Mucosa of descending colon (tissue), 3 donors: Measurements from ENCODE around the gene C17orf113. TPM values are rescaled to one million over a fixed set of nuclear protein-coding genes. Genes with fewer than 3 reads are reported as not detected.

Source experiments
- ATAC-seq: fragments of 200-7000 bp; cut with Tn5 transposase; one replicate; pipeline ENCODE4 v1.9.1; 2020; ENCODE audit warnings: mild to moderate bottlenecking, moderate library complexity
- DNase-seq, 3 donors: peaks; one replicate each; pipeline ENCODE4 v3.0.0-alpha.2; 2020
- H3K36me3 ChIP-seq: fragments of 200-600 bp; one replicate; pipeline ENCODE4 v1.8.0; 2021; ENCODE audit warnings: low read depth, mild to moderate bottlenecking
- H3K4me1 ChIP-seq: fragments of 200-600 bp; one replicate; pipeline ENCODE4 v1.8.0; 2021; ENCODE audit warnings: low read depth, mild to moderate bottlenecking
- H3K4me3 ChIP-seq: fragments of 200-600 bp; one replicate; pipeline ENCODE4 v1.8.0; 2021; ENCODE audit warnings: mild to moderate bottlenecking
- H3K9me3 ChIP-seq: fragments of 200-600 bp; one replicate; pipeline ENCODE4 v1.8.0; 2021; ENCODE audit warnings: mild to moderate bottlenecking
- intact Hi-C, 2 donors: fragments of 100-400 bp; cut with DNase I in 1 of 2; cut with micrococcal nuclease in 1 of 2; formaldehyde crosslinking; loops; one replicate each; pipeline versions ENCODE4 v1.11.0 to v1.11.1; 2022; cut with DNase I, micrococcal nuclease
- total RNA-seq, 3 donors: library from RNA; stranded (reverse); fragmentation: NEBNext Ultra II Directional in 2 of 3; extraction: Animal tissue kit (Norgen Biotek cat#: 25700) in 2 of 3; gene quantifications; one replicate each; pipeline versions ENCODE4 v1.2.1 to v1.2.4, GENCODE V29; 2021 to 2023
- TF ChIP-seq, protein P1 (sequence below): fragments of 200-600 bp; IDR thresholded peaks from one replicate; pipeline ENCODE4 v1.8.0; 2022; ENCODE audit warnings: antibody characterized with exemption, mild to moderate bottlenecking
- donor health status: DM: no; HTN: no; CAD: no; lungs with moderate emphysema.
- donor health status: DM: no; HTN: no; CAD: no.
- donor health status: DM: no; HTN: yes; CAD: no.

C17orf113 gene
- total RNA-seq, 3 donors from 2014 or later = 1.2 to 3.8 (median 2.0) TPM

DNA sequence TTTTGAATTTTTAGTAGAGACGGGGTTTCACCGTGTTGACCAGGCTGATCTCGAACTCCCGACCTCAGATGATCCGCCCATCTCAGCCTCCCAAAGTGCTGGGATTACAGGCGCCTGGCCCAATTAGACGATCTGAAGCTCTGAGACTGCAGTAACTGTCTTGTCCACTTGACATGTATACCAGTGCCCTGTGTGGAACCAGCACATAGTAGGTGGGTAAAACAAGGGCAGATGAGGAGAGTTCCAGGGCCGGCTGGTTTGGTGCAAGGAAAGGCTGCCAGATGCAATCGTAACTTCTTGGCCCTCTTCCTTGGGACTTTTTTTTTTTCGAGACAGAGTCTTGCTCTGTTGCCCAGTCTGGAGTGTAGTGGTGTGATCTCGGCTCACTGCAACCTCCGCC lies 3.1 kb downstream of the C17orf113 start:
- TF ChIP-seq, protein P1, sequence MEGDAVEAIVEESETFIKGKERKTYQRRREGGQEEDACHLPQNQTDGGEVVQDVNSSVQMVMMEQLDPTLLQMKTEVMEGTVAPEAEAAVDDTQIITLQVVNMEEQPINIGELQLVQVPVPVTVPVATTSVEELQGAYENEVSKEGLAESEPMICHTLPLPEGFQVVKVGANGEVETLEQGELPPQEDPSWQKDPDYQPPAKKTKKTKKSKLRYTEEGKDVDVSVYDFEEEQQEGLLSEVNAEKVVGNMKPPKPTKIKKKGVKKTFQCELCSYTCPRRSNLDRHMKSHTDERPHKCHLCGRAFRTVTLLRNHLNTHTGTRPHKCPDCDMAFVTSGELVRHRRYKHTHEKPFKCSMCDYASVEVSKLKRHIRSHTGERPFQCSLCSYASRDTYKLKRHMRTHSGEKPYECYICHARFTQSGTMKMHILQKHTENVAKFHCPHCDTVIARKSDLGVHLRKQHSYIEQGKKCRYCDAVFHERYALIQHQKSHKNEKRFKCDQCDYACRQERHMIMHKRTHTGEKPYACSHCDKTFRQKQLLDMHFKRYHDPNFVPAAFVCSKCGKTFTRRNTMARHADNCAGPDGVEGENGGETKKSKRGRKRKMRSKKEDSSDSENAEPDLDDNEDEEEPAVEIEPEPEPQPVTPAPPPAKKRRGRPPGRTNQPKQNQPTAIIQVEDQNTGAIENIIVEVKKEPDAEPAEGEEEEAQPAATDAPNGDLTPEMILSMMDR = no peak
- no peak for DNase-seq
- intact Hi-C loops = no loop called here
- peaks cover 12% of the 10 kb centered on the region for H3K4me1 ChIP-seq
- ATAC-seq = no peak
- H3K36me3 ChIP-seq = no peaks in the 10 kb centered on the region
- no peak overlapping the region for H3K4me3 ChIP-seq
- H3K9me3 ChIP-seq = no peaks in the 10 kb centered on the region

DNA sequence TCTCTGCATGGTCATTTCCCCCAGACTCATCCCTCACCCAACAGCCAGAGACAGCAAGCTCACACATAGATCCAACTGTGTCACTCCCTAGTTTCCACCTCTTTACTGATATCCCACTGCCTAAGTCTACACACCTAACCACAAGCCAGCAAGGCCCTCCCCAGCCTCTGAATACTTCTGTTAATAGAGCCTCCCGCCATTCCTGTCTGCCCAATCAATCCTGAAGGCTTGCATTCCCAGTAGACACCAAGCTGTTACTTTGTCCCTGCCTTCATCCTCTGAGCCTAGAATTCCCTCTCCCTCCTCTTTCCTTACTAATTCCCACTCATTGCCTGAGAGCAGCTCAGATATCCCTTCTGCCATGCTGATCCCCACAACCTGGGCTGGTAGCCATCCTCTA lies 4.7 kb downstream of the C17orf113 start:
- no peaks in the 10 kb centered on the region for H3K36me3 ChIP-seq
- no peak overlapping the region for H3K4me3 ChIP-seq
- no peaks in the 10 kb centered on the region for H3K9me3 ChIP-seq
- DNase-seq (no peak), ATAC-seq (no peak)
- TF ChIP-seq, protein P1 = no peak
- H3K4me1 ChIP-seq = peaks cover 7% of the 10 kb centered on the region
- intact Hi-C loops = no loop called here

DNA sequence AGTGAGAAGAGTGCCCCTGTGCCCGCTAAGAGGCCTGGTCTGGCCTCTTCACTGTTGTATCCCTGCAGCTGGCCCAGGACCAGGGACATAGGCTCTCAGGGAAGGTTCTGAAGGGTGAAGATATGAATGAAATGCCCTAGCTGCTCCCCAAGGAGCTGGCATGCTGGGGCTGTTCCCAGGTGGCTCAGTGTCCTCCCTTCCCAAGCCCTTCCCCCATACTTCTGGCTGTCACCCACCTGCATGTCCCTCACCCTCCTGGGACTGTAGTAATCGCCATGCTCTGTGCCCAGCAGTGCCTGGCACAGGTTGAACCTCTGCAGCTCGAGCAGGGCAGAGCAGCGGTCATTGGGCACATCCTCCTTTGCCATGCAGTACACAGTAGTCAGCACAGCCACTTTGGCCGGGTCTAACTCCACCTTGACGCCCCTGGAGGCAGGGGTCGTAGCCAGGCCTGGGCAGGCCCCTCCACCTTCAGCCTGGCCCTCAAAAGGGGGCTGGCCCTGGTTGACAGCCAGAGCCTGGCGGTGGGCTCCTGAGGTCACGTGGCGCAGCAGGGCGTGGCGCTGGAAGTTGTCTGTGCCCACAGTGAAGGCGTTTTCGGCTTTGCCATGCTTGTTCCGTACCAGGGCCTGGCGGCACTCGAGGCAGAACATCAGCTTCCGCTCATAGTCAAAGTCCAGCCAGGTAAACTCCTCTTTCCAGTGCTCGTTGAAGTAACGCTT lies 7.6 kb downstream of the C17orf113 start:
- TF ChIP-seq, protein P1 = no peak
- DNase-seq = no peak
- Histone ChIP-seq H3K36me3 (no peaks in the 10 kb centered on the region), H3K9me3 (no peaks in the 10 kb centered on the region), H3K4me3 (no peak overlapping the region), H3K4me1 (no peaks in the 10 kb centered on the region)
- intact Hi-C loops = no loop called here
- no peak for ATAC-seq

DNA sequence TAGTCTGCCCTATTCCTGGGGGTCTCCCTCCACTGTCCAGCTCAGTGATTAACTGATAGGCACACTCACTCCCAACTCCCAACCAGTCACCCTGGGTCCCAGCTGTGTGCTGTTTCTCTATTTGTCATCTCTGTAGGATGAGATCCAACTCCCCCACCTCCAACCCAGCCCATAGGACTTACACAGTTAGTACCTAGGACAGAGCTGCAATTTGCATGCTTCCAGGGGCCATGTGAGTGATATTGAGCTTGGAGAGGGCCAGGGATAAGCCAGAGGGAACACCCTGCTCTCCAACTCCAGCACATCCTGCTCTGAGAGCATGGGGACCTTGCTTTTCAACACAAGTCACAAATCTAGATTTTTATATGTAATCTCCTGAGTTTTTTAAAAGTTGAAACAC lies 8.8 kb downstream of the C17orf113 start:
- TF ChIP-seq, protein P1 = no peak
- DNase-seq (no peak), ATAC-seq (no peak)
- intact Hi-C loops = no loop called here
- no peak overlapping the region for H3K4me3 ChIP-seq
- no peaks in the 10 kb centered on the region for H3K9me3 ChIP-seq
- H3K36me3 ChIP-seq = no peaks in the 10 kb centered on the region
- no peaks in the 10 kb centered on the region for H3K4me1 ChIP-seq

DNA sequence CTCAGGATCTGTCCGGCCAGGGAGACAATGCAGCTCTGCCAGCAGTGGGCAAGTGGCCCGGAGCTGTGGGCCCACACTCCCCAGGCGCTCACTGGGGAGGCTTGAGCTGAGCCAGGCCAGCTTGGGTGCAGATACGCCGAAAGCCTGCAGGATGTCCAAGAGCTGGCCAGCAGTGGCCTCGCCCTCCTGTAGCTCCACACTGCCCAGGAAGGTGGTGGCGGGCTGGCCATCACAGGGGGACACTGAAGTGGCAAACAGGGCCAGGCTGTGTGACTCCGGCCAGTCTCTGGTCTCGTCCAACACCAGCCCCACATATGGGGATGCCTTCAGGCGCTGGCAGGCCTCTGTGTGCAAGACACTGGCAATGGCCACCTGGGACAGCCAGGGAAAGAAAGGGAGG lies 9.6 kb downstream of the C17orf113 start:
- DNase-seq = no peak

More for the DNA sequence above, 9.6 kb downstream of the C17orf113 start:
- intact Hi-C loops = no loop called here
- Histone ChIP-seq H3K4me1 (no peaks in the 10 kb centered on the region), H3K9me3 (no peaks in the 10 kb centered on the region), H3K4me3 (no peak overlapping the region), H3K36me3 (no peaks in the 10 kb centered on the region)
- TF ChIP-seq, protein P1 = no peak
- no peak for ATAC-seq
